GM12865 (cell line): ENCODE measurements around the gene AP5S1.

Experiments
- DNase-seq: peaks from one replicate; pipeline ENCODE4 v3.0.0; 2010; ENCODE audit warnings: low read depth
- H3K4me3 ChIP-seq: 2 replicates; pipeline ENCODE4 v1.5.1; 2011; ENCODE audit warnings: mild to moderate bottlenecking, low read depth, low read length, control low read depth
- TF ChIP-seq, protein P1 (sequence below): IDR thresholded peaks from 2 replicates; pipeline ENCODE4 v1.5.1; 2011; ENCODE audit warnings: low read length, control low read depth, low read depth, inconsistent platforms; ENCODE audit not compliant: insufficient read depth; ENCODE audit errors: missing control alignments

The AP5S1 gene

DNA sequence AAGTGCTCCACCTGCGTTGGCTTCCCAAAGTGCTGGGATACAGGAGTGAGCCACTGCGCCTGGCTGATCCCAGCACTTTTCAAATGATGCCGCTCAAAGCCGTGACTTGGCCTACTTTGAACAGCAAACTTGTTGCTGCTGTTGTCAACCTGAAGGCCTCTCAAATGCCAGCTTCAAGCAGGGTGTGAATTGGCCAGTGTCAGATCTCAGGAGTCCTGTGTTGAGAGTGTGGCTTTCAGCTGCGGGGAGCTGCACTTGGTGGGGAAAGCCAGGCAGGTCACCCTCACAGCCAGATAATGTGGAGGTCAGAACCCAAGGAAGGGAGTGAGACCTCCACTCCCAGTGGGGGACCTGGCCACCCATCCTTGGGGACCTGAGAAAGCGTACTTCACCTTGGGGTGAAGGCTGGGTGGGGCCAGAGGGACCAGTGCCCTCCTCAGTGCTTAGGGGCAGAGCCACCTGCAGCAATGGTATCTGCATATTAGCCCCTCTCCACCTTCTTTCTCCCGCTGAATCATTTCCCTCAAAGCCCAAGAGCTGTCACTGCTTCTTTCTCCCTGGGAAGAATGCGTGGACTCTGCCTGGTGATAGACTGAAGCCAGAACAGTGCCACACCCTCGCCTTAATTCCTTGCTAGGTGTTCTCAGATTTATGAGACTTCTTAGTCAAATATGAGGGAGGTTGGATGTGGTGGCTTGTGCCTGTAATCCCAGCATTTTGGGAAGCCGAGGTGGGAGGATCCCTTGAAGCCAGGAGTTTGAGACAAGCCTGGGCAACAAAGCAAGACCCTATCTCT is 49.7 kb downstream of the AP5S1 start:
- no peak for DNase-seq
- no peak overlapping the region for H3K4me3 ChIP-seq
- TF ChIP-seq, protein P1, sequence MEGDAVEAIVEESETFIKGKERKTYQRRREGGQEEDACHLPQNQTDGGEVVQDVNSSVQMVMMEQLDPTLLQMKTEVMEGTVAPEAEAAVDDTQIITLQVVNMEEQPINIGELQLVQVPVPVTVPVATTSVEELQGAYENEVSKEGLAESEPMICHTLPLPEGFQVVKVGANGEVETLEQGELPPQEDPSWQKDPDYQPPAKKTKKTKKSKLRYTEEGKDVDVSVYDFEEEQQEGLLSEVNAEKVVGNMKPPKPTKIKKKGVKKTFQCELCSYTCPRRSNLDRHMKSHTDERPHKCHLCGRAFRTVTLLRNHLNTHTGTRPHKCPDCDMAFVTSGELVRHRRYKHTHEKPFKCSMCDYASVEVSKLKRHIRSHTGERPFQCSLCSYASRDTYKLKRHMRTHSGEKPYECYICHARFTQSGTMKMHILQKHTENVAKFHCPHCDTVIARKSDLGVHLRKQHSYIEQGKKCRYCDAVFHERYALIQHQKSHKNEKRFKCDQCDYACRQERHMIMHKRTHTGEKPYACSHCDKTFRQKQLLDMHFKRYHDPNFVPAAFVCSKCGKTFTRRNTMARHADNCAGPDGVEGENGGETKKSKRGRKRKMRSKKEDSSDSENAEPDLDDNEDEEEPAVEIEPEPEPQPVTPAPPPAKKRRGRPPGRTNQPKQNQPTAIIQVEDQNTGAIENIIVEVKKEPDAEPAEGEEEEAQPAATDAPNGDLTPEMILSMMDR: no peak

DNA sequence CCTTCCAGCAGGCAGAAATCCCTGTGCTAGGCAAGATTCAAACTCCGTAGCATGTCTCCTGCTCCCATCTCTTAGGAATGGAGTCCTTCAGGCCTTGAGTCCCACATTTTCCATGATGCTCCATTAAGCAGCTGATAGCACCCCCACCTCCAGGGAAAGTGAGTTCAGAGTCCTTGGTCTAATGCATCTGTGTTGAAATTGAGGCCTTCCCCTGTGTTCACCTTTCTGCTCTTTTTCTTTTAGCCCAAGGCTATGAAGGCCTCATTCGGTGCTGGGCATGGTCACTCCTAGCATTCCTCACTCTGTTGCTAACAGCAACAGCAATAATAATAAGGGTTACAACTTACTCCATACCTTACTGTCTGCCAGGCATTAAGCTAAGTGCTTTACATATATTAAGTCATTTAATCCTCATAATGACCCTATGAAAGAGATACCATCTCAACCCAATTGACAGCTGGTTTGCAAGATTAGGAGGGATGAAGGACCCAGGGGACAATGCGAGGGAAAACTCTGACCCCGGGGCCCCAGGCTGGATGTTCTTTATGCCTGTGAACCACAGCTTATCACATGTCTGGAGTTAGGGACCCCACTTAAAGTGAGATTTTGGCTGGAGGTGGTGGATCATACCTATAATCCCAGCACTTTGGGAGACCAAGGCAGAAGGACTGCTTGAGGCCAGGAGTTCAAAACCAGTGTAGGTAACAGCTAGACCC is 51.4 kb downstream of the AP5S1 start:
- no peak for DNase-seq
- no peak overlapping the region for H3K4me3 ChIP-seq
- TF ChIP-seq, protein P1: no peak

DNA sequence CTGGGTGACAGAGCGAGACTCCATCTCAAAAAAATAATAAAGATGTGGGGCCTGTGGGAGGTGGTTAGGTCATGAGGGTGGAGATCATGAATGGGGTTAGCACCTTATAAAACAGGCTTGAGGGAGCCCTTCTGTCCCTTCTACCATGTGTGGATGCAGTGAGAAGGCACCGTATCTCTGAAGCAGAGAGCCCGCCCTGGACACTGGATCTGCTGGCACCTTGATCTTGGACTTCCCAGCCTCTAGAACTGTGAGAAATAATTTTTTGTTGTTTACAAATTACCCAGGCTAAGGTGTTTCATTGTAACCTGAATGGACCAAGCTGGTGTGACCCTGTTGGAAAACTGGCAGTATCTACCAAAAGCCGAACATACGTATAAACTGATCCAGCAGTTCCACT is 53.2 kb downstream of the AP5S1 start:
- TF ChIP-seq, protein P1: no peak
- DNase-seq: no peak
- H3K4me3 ChIP-seq: no peak overlapping the region

DNA sequence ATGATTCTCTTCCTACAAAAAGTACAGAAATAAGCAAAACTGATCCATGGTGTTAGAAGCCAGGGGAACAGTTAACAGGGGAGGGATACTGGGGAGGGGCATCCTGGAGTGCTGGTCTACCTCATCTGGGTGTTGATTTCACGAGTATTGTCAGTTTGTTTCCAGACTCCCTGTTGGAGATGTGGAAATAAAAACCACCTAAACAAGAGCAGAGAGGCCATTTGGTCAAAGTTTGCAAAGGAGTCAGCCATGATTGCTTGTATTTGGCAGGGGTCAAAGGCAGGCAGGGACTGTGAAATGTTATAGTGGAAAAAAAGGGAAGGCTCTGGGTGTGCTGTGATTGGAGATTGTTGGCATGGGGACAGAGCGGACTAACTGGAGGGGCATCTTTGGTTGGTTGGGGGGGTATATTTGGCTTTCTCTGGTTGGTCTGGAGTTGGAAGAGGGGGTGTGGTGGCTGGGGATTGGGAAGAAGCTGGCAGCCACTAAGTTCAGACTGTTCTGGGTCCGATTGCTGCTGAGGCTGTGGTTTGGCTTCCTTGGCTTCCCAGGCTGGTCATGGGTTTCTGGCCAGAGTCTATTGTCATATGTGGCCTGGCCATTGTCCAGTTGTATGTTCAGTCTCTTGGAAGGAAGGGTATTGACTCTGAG is 54.0 kb downstream of the AP5S1 start:
- DNase-seq: no peak
- H3K4me3 ChIP-seq: no peak overlapping the region
- TF ChIP-seq, protein P1: no peak

DNA sequence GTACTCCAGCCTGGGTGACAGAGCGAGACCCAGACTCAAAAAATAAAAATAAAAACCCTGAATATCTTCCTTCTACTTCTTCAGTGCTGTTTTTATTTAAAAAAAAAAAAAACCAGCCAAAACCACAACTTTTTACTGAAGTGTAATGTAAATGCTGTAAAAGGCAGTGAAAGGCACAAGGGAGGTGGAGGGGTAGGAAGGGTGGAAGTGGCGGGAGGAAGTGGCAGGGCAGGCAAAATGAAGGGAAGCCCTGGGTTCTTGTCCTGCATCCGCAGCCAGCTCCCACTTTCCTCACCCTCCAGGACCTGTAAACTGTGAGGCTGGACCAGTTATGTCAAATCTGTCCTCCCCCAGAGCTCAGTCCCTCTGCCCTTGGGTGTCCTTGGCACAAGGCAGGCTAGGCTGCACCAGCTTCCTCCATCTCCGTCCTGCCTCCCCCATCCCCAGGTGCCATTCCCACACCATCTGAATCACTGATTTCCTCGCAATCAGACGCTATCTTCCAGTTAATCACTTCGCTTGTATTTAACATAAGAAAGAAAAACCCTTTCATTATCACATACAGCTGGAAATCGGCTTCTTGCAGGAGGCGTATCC is 55.1 kb downstream of the AP5S1 start:
- DNase-seq: no peak
- no peak overlapping the region for H3K4me3 ChIP-seq
- TF ChIP-seq, protein P1: no peak

DNA sequence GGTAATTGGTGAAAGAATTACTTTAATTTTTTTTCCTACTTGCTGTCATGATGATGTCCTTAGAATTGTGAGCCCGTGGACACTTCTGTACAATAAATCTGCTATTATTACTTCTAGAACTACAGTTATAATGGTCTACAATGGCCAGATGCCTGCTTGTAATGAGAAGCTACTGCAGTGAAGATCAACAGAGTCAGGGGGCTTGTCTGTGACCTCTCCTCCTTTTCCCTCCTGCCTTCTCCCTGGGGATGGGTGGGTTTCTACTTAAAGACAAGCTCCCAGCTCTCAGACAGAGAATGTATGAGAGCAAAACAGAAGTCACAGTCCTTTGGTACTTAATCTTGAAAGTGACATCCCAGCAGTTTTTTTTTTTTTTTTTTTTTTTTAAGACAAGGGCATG is 55.7 kb downstream of the AP5S1 start:
- no peak overlapping the region for H3K4me3 ChIP-seq
- no peak for DNase-seq
- TF ChIP-seq, protein P1: no peak
